Activated CD4-positive, alpha-beta T cell treated with anti-CD3 and anti-CD28 coated beads, Interleukin-2, Interleukin-6, amounts not matched to agents 100 ng/mL and 50 ng/mL, durations not matched to agents 16 hours and 8 hours (primary cell): ENCODE data around the gene PIP5K1A.
"Not testable (repeated sequence)": the region's sequence is repeated elsewhere in the genome, so short reads cannot be mapped to it uniquely, and the experiment has no call there.

Experiments
- DNase-seq: peaks from one replicate; pipeline ENCODE4 v3.0.0-alpha.2; 2020

PIP5K1A gene

DNA sequence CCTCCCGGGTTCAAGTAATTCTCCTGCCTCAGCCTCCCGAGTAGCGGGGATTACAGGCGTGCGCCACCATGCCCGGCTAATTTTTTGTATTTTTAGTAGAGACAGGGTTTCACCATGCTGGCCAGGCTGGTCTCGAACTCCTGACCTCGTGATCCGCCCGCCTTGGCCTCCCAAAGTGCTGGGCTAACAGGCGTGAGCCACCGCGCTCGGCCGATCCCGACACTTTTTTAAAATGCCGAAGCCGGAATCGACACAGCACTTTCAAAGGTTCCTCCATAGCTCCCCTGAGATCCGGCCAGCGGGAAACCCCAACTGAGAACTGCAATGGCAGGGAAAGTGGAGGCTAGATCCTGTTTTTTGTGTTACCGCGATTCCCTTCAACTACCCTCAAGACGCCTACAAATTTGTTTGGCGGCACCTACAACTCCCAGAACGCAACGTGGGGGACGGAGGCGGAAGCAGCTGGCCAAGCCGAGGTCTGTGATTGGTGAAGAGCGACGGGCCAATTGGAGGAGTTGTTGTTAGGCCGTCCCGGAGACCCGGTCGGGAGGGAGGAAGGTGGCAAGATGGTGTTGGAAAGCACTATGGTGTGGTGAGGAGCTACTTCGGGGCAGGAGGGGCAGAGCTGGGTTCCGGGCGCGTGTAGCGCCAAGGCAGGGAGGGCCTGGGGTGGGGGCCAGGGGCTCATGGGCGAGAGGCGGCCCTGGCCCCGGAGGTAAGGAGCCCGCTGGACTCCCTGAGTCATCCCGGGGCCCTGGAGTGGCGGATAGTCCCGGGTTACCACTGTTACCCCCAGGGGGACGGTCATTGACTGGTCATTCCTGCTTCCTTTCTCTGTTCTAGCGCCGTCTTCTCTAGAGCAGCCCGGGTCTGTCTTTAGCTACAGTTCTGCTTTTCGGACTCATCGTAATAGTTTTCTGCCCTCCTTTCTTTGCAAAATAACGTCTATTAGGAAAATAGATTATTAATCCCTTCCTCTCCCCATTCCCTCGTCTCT is 56.2 kb downstream of the PIP5K1A start, which contains the start of gene PSMD4:
TSS of gene PSMD4 (plus strand) at position 518 of the 997 bp plus-strand sequence. CDS start at position 567, 49 bp downstream.
- peak; percentile 97 for DNase-seq

DNA sequence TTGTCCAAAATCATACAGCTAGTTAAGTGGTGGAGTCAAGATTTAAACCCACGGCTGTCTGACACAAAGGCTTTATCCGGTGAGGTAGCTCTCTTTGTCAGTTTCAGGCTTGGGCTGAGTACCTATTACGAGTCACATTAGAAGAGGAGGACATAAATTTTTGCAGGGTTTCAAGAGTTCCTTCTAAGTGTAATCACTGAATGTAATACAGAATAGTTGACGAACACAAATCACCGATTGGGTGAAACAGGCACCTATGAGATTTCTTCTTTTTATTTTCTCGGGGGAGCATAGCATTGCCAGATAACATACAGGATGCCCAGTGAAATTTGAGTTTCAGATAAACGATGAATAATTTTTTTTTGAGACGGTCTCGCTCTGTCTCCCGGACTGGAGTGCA is 57.0 kb downstream of the PIP5K1A start:
- peak; percentile 23 for DNase-seq

DNA sequence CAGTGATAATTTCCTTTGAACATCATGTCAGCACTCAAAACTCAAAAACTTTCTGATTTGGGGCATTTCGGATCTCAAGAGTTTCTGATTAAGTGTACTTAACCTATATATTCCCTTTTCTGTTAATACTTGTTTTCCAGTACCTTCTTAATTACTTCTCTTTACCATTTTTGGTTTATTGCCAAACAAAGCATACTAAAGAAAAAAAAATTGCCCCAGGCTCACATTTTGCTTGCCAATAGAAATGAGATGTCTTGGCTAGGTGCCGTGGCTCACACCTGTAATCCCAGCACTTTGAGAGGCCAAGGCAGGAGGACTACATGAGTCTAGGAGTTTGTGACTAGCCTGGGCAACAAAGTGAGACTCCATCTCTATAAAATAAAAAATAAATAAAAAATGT is 61.0 kb downstream of the PIP5K1A start:
- no peak for DNase-seq

DNA sequence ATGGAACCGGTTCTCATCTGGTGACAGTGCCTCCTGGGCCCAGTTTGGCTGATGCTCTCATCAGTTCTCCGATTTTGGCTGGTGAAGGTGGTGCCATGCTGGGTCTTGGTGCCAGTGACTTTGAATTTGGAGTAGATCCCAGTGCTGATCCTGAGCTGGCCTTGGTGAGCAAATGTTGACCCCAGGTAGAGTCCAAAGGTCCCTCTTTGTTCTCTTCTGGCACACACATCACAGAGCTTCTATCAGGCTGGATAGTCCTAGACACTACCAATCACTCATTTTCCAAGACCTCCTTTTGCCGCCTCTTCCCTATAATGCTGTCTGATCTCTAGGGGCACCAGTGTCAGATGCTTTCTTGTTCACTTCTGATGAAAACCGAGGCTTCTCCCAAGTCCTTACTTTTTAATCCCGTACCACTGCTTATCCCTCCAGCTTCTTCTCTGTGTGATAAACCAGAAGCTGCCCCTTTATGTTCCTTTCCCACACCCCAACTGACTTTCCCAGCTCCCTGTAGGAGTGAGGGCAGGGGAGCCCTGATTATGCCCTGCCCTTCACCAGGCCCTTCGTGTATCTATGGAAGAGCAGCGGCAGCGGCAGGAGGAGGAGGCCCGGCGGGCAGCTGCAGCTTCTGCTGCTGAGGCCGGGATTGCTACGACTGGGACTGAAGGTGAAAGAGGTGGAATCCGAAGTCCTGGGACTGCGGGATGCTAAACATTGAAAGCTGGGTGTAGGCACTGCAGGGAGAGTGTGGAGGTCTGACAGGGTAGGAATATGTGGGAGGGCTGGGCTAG is 67.3 kb downstream of the PIP5K1A start:
- no peak for DNase-seq

DNA sequence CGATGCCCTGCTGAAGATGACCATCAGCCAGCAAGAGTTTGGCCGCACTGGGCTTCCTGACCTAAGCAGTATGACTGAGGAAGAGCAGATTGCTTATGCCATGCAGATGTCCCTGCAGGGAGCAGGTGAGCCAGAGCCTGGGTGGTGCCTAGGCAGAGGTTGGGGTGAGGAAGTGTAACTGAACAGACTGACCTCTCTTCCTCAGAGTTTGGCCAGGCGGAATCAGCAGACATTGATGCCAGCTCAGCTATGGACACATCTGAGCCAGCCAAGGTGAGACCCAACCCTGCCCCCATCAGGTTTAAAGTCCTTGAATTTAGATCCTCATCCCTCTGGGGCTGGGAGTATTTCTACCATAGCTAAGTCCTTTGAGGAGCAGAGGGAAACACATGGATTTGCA is 68.0 kb downstream of the PIP5K1A start:
- no peak for DNase-seq

DNA sequence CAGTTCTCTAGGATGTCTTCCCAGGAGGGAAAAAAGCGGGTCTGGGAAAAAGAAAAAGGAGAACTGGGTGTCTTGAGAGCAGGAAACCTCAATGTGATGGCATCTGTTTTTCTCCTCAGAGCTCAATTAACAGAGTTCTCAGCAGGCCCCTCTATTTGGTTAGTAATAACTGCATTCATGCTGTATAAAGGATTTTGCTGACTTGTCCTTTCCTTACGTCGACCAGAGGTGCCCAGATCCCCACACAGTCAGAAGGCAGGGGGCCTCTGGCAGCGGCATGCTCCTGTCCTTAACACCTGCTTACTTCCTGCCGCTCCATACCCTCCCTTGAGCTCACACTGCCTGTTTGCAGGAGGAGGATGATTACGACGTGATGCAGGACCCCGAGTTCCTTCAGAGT is 68.5 kb downstream of the PIP5K1A start:
- DNase-seq: no peak

DNA sequence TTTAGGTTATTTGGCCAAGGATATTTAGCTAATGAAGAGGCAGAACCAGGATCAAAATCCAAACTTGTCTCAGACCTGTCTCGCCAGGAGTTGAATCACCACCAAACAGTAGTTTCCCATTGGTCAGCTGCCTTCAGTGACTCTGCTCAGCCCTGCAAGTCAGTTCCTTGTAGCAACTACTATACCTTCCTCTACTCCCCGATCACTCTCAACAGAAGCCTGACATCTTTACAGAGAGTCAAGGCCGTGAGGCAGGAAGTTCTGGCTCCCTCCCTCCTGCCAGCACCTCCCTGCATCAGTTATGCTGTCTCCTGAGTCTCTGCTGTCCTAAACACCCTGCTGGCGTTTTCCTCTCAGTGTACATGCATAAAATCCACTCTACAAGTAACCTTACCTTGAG is 69.4 kb downstream of the PIP5K1A start:
- DNase-seq: no peak

DNA sequence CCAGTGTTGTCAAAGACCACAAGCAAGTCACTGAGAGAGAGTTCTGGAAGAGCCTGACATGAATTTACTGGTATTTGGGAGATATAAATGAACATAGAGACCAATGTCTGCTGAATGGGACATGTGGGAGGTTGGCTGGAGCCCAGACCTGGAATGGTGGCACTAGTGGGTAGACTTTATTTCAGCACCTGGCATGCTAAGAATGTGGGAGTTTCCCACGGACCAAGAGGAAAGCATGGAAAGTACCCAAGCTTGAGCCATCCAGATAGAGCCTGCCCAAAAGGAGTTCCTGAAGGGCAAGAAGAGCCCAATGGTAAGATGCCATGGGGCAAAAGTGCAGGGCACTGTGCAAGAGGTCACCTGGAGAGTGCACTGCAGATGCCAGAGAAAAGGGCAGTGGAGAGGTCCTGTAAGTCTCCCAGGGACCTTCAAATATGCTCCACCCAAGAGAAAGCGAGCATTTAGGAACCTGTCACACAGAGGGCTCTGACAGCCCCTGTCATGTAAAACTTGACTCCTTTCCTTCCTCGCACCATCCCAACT is 75.6 kb downstream of the PIP5K1A start:
- DNase-seq: no peak

DNA sequence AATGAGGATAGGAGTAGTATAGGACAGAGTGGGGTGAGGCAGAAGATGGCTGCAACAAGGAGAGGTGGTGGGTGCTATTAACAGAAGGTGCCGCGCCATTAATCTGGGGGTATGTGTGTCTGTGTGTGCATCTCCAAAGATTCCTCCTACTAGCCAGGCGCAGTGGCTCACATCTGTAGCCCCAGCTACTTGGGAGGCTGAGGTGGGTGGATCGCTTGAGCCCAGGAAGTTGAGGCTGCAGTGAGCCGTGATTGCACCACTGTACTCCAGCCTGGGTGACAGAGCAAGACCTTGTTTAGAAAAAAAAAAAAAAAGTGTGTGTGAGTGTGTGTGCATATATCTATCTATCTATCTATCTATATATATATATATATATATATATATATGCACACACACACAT is 77.0 kb downstream of the PIP5K1A start:
- DNase-seq: not testable (repeated sequence)

DNA sequence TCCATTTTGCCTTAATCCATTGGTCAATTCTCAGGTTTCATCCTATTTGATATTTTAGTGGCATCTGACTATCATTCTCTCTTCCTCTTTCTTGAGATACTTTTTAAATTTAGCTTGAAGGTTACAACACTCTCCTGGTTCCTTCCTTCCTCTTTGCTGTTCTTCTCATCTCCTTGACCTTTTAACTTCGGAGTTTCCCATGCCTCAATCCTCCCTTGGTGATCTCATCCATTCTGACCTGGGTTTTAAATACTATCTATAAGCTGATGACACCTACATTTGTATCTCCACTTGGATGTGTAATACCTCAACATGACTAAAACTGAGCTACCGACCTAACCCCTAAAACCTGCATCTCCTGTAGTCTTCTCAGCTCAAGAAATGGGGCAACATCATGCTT is 78.9 kb downstream of the PIP5K1A start:
- DNase-seq: peak; percentile 44

DNA sequence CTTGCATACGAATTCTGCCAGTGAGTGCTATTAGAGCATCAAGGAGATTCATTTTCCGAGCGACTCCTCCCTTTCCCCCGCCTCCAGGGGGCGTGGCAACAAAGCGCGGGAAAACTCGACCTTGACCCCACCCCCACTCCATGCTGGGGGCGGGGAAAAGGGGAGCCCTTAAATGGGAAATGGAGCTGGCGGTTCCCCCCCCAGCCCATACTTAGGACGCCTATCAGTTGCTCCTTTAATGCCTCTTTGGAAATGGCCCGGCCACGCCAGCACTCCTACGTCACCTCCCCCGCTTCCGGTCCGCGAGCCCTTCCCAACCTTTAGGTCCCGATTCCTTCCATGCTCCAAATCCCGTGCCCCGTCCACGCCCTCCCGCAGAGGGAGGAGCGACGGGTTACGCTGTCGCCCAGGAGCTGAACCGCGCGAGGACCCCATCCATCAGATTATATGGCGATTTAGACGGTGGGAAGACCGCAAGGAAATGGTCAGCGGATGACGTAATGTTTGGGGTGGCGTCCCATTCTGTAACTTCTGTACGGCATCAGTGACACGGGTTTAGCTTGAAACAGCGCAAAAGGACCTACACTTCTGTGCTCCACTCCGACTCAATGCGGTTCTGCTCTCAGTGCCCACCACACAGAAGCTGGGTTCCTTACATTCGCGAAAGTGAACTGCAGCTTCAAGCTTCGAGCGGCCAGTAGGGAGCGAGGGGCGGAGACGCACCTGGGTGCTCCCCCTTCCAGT is 83.0 kb downstream of the PIP5K1A start:
- peak; percentile 98 for DNase-seq

DNA sequence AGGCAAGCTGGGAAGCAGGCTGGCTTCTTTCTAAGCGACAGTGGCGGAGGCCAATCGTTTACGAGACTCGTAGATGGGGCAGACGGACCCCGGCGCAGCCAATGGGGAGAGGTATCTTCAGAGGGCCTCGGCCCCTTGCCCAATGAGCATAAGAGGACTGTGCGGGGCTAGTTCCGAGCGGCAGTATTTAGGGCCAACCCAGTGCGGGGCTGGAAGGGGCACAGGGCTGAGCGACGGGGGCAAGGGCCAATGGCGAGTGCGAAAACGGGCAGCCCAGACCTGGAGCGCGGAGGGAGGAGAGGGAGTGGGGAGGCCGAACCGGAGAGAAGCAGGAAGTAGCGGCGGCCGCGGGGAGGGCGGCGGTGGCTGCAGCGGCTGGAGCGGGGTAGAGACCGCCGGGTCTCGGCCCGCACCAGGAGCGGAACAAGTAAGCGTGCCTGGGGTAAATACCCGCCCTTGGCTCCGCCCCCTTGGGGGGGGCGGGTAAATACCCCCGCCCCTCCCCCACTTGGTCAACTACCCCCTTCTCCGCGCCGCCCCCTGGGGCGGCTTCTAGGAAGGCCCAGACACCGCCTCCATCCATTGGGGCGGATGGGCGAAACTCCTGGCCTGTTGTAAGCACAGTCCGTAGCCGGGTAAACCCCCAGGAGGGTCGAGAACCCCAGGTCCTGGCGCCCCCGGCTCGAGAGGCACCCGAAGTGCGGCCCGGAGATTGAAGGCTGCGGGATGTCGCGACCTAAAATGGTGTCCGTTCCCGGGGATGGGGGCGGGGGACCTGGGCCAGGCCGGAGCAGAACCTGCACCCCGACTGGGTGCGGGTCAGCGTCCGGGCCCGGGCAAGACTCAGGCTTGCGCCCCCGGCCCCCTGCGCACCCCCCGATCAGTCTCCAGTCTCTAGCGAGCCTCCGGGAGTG is 83.9 kb downstream of the PIP5K1A start, which contains the start of gene ZNF687:
TSS of gene ZNF687 (plus strand) at position 331 of the 914 bp plus-strand sequence. CDS start 3,993 bp downstream, outside the sequence.
- peak; percentile 100 for DNase-seq

DNA sequence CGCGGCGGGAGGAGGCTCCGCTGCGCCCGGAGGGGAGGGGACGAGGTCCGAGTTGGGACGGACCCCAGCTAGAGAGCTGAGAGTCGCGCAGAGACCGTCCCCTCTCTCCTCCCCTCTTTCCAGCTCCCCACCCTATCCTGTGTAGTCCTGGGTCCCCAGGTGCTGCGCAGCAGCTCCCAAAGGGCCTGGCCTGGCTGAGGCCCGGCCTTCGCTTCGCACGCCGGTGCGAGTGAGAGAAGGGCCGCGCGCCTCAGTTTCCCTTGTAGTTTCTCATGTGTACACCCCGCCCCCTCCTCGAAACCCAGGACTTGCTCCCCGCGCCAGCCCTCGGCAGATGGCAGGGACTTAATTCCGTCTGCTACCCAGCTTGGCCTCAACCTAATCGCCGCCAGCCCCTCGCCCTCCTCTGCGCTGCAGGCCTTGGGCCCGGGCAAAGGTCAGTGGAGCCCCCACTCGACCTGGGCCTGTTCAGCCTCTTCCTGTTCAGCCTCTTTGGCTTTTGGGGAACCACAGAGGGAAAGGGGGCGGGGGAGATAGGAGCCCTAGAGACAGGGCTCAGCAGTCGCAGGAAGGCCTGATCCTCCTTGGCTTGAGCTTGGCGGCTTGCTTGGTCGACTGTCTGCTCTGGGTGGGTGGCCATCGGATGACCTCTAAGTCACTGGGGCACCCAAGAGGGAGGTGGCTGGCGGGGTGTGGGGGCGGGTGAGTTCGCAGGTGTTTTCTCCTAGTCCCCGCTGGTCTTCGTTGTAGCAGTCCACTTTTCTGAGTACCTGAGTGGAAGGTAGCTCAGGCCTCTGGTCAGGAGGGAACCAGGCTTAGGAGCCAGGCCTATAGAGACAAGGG is 84.8 kb downstream of the PIP5K1A start:
- peak; percentile 29 for DNase-seq

DNA sequence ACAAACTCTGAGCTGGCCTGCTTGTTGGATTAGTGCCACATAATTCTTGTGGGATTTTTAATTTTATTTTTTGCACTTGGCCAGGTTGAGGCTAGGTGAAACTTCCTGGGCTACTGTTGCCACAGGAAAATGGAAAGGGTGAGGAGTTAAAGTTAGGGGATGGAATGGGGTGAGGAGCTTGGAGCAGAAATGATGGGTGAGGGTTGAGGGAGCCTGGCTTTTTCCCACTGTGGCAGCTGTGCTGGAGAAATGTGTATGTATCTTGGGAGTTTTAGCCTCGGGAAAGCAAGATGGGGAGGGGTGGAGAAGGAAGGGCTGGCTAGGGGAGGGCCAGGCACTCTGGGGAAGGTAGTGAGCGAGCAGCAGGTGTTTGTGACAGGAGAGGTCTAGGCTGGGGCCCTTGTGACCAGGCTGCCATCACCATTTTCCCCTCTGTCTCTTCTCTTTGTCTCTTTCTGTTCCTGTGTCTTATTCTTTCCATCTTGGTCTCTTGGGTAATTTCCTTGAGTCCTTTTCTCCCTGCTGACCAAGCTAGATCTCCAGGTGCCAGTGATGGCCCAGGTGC is 85.7 kb downstream of the PIP5K1A start:
- DNase-seq: no peak

DNA sequence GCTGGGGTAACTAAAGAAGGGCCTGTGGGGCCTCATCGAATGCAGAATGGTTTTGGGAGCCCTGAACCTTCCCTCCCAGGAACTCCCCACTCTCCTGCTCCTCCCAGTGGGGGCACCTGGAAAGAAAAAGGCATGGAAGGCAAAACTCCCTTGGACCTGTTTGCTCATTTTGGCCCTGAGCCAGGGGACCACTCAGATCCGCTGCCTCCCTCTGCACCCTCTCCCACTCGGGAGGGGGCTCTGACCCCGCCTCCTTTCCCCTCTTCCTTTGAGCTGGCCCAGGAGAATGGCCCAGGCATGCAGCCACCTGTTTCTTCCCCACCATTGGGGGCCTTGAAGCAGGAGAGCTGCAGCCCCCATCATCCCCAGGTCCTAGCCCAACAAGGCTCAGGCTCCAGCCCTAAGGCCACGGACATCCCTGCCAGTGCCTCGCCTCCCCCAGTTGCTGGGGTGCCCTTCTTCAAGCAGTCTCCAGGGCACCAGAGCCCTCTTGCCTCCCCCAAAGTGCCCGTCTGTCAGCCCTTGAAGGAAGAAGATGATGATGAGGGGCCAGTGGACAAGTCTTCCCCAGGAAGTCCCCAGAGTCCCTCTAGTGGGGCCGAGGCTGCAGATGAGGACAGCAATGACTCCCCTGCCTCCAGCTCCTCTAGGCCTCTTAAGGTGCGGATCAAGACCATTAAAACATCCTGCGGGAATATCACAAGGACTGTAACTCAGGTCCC is 88.4 kb downstream of the PIP5K1A start:
- no peak for DNase-seq

DNA sequence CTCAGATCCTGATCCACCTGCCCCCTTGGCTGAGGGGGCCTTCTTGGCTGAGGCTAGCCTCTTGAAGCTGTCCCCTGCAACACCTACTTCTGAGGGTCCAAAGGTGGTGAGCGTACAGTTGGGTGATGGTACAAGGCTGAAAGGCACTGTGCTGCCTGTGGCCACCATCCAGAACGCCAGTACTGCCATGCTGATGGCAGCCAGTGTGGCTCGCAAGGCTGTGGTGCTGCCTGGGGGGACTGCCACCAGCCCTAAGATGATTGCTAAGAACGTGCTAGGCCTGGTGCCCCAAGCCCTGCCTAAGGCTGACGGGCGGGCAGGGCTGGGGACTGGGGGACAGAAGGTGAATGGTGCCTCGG is 89.0 kb downstream of the PIP5K1A start:
- DNase-seq: no peak

DNA sequence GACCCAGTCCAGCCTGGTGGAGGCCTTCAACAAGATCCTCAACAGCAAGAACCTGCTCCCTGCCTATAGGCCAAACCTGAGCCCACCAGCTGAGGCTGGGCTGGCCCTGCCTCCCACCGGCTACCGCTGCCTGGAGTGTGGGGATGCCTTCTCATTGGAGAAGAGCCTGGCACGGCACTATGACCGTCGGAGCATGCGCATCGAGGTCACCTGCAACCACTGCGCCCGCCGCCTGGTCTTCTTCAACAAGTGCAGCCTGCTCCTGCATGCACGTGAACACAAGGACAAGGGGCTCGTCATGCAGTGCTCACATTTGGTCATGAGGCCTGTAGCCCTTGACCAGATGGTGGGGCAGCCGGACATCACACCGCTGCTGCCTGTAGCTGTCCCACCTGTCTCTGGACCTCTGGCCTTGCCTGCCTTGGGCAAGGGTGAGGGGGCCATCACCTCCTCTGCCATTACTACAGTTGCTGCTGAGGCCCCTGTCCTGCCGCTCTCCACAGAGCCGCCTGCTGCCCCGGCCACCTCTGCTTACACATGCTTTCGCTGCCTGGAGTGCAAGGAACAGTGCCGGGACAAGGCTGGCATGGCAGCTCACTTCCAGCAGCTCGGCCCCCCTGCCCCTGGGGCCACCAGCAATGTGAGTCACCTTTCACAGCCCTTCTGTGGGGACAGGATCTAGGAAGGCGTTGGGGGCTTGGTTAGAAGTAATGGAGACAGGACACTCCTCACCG is 89.6 kb downstream of the PIP5K1A start:
- DNase-seq: no peak

DNA sequence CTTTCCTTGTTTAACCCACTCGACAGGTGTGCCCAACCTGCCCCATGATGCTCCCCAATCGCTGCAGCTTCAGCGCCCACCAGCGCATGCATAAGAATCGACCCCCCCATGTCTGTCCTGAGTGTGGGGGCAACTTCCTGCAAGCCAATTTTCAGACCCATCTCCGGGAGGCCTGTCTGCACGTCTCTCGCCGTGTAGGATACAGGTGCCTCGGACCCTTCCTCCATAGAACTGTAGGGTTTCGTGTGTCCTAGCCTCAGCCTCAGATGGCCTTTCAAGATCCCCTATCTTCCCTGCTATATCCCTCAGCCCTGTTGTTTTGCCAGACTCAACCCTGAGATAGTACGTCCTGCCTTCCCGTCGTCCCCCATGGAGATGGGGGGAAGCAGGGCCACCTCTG is 90.2 kb downstream of the PIP5K1A start:
- DNase-seq: no peak
